ENCODE results near the gene MAMDC2. TPM values are rescaled to one million over a fixed set of nuclear protein-coding genes. Genes with fewer than 3 reads are reported as not detected.
A peak's percentile ranks its signal among the peaks of the same experiment; 100 is the strongest.

The MAMDC2 gene
- polyA plus RNA-seq, 2 donors: 3.3 to 7.0 TPM

DNA sequence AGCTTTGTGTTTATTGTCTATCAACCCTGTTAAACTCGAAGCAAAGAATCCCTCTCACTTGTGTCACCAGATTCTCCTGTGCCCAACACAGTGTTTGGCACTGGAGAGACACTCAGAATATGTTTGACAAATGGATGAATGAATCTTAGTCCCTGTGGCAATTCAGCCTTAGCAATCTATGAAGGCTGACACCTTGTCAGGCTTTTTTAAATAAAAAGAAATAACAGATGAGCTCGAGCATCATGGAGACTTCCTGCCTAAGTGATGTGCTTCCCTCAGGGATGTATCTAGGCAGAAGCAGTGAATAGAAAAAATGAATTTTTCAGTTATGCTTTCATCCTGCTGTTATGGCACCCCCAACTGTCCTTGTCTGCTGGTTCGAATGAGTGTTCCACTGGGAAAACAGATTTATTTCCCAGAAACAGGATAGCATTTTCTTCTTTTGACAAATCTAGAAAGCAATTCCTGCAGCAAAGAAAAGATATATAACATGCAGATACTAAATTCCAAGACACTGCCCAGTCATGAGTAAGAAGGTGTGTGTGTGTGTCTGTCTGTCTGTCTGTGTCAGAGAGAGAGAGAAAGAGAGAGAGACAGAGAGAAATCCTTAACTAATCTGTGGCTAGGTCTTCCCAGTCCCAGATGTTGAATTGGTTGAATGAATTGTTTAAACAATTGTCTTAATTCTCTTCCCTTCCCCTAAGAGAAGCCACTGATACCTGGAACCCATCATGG is 16.7 kb downstream of the MAMDC2 start:
- H3K27me3 ChIP-seq (ENCODE audit: control insufficient read depth in 1 of 2, insufficient read depth in 2 of 2, low read length in 2 of 2): no peaks in the 10 kb centered on the region
- no peak overlapping the region for H3K27ac ChIP-seq (ENCODE audit: low read depth in 2 of 2, low read length in 1 of 2)
- H3K36me3 ChIP-seq (ENCODE audit: control insufficient read depth in 2 of 2, insufficient read depth in 2 of 2, low read length in 1 of 2): no peaks in the 10 kb centered on the region
- no peak overlapping the region for H3K4me3 ChIP-seq (ENCODE audit: low read depth in 1 of 2, low read length in 2 of 2)
- H3K9me3 ChIP-seq (ENCODE audit: control insufficient read depth in 2 of 2, insufficient read depth in 1 of 2, low read depth in 1 of 2, low read length in 1 of 2): no peaks in the 10 kb centered on the region
- 62 to 69% methylated on average over 3 of the region's 3 CpGs for WGBS, 2 donors
- H3K4me1 ChIP-seq (ENCODE audit: control insufficient read depth in 2 of 2, insufficient read depth in 2 of 2, low read length in 1 of 2): no peaks in the 10 kb centered on the region

DNA sequence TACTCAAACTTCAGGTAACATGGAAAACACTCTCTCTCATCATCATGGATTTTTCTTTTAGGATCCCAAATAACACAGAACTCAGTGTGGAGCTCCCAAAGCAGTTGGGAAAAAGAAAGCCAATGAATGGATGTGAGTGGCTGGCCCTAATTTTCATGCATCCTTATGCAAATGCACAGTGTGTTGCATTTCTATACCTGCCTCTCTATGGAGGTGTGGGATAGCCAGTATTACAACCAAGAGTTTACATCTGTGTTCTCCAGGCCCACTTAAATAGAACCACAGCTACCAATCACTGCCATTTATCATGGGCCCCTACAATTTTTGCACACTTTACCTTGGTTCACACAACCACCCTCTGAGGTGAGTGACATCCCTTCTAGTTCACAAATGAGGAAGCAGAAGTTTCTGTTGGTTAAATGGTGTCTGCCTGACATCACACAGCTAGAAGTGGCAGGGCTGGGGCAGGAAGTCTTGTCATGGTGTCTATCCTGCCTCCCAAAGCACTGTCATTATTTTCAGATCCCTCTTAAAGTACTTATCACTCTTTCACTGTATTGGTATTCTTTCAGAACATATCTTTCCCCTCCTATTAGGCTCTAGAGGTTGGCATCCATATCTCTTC is 17.3 kb downstream of the MAMDC2 start:
- no peaks in the 10 kb centered on the region for H3K27me3 ChIP-seq (ENCODE audit: control insufficient read depth in 1 of 2, insufficient read depth in 2 of 2, low read length in 2 of 2)
- H3K36me3 ChIP-seq (ENCODE audit: control insufficient read depth in 2 of 2, insufficient read depth in 2 of 2, low read length in 1 of 2): no peaks in the 10 kb centered on the region
- no peak overlapping the region for H3K27ac ChIP-seq (ENCODE audit: low read depth in 2 of 2, low read length in 1 of 2)
- no peaks in the 10 kb centered on the region for H3K9me3 ChIP-seq (ENCODE audit: control insufficient read depth in 2 of 2, insufficient read depth in 1 of 2, low read depth in 1 of 2, low read length in 1 of 2)
- H3K4me3 ChIP-seq (ENCODE audit: low read depth in 1 of 2, low read length in 2 of 2): no peak overlapping the region
- no peaks in the 10 kb centered on the region for H3K4me1 ChIP-seq (ENCODE audit: control insufficient read depth in 2 of 2, insufficient read depth in 2 of 2, low read length in 1 of 2)

DNA sequence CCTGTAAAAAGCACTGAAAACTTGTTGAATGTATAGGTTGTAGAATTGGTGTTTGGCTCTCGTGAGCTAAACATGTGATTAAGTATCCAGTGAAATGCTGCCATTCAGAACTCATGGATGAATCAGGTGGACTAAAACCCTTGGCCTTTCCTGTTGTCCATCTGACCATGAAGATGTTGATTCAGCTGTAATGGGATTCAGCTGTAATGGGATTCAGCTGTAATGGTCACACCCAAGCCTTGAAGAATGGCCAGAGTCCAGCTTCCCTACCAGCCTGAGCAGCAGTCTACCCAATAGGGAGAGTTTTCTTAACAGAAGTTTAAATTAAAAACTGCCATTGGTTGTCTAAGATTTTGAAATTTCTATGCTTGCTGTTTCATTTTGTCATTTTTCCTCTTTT is 18.1 kb downstream of the MAMDC2 start:
- peaks cover 0 to under 1% of the 10 kb centered on the region in 2 donors for H3K4me1 ChIP-seq (ENCODE audit: control insufficient read depth in 2 of 2, insufficient read depth in 2 of 2, low read length in 1 of 2)
- no peaks in the 10 kb centered on the region for H3K9me3 ChIP-seq (ENCODE audit: control insufficient read depth in 2 of 2, insufficient read depth in 1 of 2, low read depth in 1 of 2, low read length in 1 of 2)
- peak overlapping the region in 1 of 2 donors; percentile 34 for H3K27ac ChIP-seq (ENCODE audit: low read depth in 2 of 2, low read length in 1 of 2)
- H3K36me3 ChIP-seq (ENCODE audit: control insufficient read depth in 2 of 2, insufficient read depth in 2 of 2, low read length in 1 of 2): no peaks in the 10 kb centered on the region
- H3K4me3 ChIP-seq (ENCODE audit: low read depth in 1 of 2, low read length in 2 of 2): no peak overlapping the region
- 79 to 80% methylated on average over 1 of the region's 1 CpG for WGBS, 2 donors
- no peaks in the 10 kb centered on the region for H3K27me3 ChIP-seq (ENCODE audit: control insufficient read depth in 1 of 2, insufficient read depth in 2 of 2, low read length in 2 of 2)

DNA sequence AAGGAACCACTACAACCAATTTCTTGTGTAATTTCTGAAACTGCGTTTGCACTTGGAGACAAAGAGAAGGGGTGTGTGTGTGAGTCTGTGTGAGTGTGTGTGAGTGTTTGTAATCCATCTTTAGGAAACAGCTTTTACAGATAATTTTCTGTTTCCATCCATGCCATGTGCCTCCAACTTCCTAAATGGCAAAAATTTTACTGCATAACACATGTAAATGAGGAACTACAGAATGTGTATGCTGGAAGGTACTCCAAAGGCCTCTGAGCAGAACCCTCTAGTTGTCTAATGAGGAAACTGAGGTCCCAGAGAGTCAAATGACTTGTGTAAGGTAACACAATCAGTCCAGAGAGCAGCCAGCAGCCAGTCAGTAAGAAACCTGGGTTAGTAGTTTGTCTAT is 20.8 kb downstream of the MAMDC2 start:
- H3K27ac ChIP-seq (ENCODE audit: low read depth in 2 of 2, low read length in 1 of 2): peak overlapping the region; percentile 31 to 52
- H3K36me3 ChIP-seq (ENCODE audit: control insufficient read depth in 2 of 2, insufficient read depth in 2 of 2, low read length in 1 of 2): no peaks in the 10 kb centered on the region
- H3K4me3 ChIP-seq (ENCODE audit: low read depth in 1 of 2, low read length in 2 of 2): no peak overlapping the region
- H3K4me1 ChIP-seq (ENCODE audit: control insufficient read depth in 2 of 2, insufficient read depth in 2 of 2, low read length in 1 of 2): peaks cover 0 to 2% of the 10 kb centered on the region in 2 donors
- WGBS, 2 donors: 84 to 92% methylated on average over 1 of the region's 1 CpG
- H3K27me3 ChIP-seq (ENCODE audit: control insufficient read depth in 1 of 2, insufficient read depth in 2 of 2, low read length in 2 of 2): no peaks in the 10 kb centered on the region
- no peaks in the 10 kb centered on the region for H3K9me3 ChIP-seq (ENCODE audit: control insufficient read depth in 2 of 2, insufficient read depth in 1 of 2, low read depth in 1 of 2, low read length in 1 of 2)

DNA sequence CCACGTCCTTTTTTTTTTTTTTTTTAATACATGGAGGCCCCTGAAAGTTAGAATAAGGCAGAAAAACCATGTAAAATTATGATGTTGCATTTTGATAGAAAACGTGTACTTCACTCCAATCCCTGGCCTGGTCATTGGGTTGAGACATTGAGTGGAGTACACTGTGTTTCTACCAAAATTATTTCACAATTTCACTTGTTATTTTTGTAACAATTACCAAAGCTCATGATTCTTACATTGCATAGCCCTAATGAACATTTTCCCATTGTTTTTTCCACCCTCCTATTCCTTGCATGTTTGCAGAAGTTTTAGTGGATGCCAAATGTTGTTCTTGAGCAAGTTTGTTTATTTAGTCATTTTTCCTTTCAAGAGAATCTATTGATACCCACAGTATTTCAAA is 21.9 kb downstream of the MAMDC2 start:
- Histone ChIP-seq H3K4me1 (ENCODE audit: control insufficient read depth in 2 of 2, insufficient read depth in 2 of 2, low read length in 1 of 2) (peaks cover 0 to 2% of the 10 kb centered on the region in 2 donors), H3K27me3 (ENCODE audit: control insufficient read depth in 1 of 2, insufficient read depth in 2 of 2, low read length in 2 of 2) (no peaks in the 10 kb centered on the region), H3K27ac (ENCODE audit: low read depth in 2 of 2, low read length in 1 of 2) (no peak overlapping the region), H3K9me3 (ENCODE audit: control insufficient read depth in 2 of 2, insufficient read depth in 1 of 2, low read depth in 1 of 2, low read length in 1 of 2) (no peaks in the 10 kb centered on the region), H3K4me3 (ENCODE audit: low read depth in 1 of 2, low read length in 2 of 2) (no peak overlapping the region), H3K36me3 (ENCODE audit: control insufficient read depth in 2 of 2, insufficient read depth in 2 of 2, low read length in 1 of 2) (no peaks in the 10 kb centered on the region)
- 46 to 58% methylated on average over 2 of the region's 2 CpGs for WGBS, 2 donors

DNA sequence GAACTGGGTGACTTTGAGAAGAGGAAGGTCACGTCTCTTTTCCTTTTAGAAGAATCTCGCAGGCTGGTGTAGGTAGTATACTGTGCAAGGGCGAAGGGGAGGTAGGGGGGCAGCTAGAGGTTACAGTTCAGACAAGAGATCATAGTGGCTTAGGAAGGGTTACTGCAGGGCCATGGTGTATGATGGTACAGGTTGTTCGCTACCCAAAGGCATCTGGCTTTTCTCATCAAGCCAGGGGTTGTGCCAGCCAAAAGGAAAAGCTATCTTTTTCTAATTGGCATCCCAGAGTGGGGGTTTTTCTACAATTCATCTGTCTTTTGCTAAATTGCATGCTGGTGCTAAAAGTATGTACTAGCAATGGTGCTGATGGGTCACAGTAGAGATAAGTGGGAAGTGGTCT is 22.8 kb downstream of the MAMDC2 start:
- Histone ChIP-seq H3K27ac (ENCODE audit: low read depth in 2 of 2, low read length in 1 of 2) (peak overlapping the region; percentile 77), H3K36me3 (ENCODE audit: control insufficient read depth in 2 of 2, insufficient read depth in 2 of 2, low read length in 1 of 2) (no peaks in the 10 kb centered on the region), H3K9me3 (ENCODE audit: control insufficient read depth in 2 of 2, insufficient read depth in 1 of 2, low read depth in 1 of 2, low read length in 1 of 2) (no peaks in the 10 kb centered on the region), H3K27me3 (ENCODE audit: control insufficient read depth in 1 of 2, insufficient read depth in 2 of 2, low read length in 2 of 2) (no peaks in the 10 kb centered on the region), H3K4me1 (ENCODE audit: control insufficient read depth in 2 of 2, insufficient read depth in 2 of 2, low read length in 1 of 2) (peaks cover 0 to 2% of the 10 kb centered on the region in 2 donors), H3K4me3 (ENCODE audit: low read depth in 1 of 2, low read length in 2 of 2) (no peak overlapping the region)
- 90 to 91% methylated on average over 4 of the region's 4 CpGs for WGBS, 2 donors

DNA sequence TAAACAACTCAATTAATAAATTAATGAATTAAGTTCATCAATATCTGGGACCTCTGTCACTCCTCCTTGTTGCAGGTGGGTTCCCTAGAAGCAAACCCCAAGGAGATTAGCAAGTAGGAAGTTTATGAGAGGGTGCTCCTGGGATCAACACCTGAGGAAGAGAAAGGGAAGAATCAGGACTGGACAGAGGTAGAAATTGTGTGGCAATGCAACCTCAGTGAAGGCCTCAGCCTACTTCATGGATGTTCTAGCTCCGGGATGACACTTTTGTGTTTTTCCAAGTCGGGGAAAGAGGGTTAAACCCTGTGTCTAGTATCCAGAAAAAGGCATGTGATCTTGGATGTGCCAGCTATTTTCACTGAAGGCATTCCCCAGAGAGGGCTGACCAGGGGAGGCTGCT is 23.2 kb downstream of the MAMDC2 start:
- WGBS, 2 donors: 70 to 82% methylated on average over 2 of the region's 2 CpGs
- Histone ChIP-seq H3K4me1 (ENCODE audit: control insufficient read depth in 2 of 2, insufficient read depth in 2 of 2, low read length in 1 of 2) (peaks cover 0 to 2% of the 10 kb centered on the region in 2 donors), H3K27ac (ENCODE audit: low read depth in 2 of 2, low read length in 1 of 2) (peak overlapping the region; percentile 56 to 77), H3K9me3 (ENCODE audit: control insufficient read depth in 2 of 2, insufficient read depth in 1 of 2, low read depth in 1 of 2, low read length in 1 of 2) (no peaks in the 10 kb centered on the region), H3K27me3 (ENCODE audit: control insufficient read depth in 1 of 2, insufficient read depth in 2 of 2, low read length in 2 of 2) (no peaks in the 10 kb centered on the region), H3K36me3 (ENCODE audit: control insufficient read depth in 2 of 2, insufficient read depth in 2 of 2, low read length in 1 of 2) (no peaks in the 10 kb centered on the region), H3K4me3 (ENCODE audit: low read depth in 1 of 2, low read length in 2 of 2) (no peak overlapping the region)

DNA sequence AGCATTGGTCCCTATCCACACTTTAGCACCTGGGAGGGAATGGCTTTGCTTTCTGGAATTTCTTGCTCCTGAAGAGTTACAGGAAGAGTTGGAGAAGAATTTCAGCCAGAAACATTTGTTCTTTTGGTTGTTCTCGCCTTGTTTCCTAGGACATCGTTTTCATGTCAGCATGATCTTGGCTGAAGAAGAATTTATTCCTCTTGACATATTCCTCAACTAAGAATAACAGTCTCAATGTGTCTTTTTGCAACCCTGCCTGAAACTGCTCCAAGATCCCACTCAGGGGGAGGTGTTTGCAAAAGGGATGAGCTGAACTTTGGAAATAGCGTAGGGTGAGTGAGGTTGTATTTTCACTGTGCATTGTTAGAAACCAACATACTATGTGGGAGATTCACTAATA is 26.1 kb downstream of the MAMDC2 start:
- 71 to 72% methylated on average over 3 of the region's 3 CpGs for WGBS, 2 donors
- H3K4me3 ChIP-seq (ENCODE audit: low read depth in 1 of 2, low read length in 2 of 2): no peak overlapping the region
- peak overlapping the region; percentile 3 to 59 for H3K27ac ChIP-seq (ENCODE audit: low read depth in 2 of 2, low read length in 1 of 2)
- H3K36me3 ChIP-seq (ENCODE audit: control insufficient read depth in 2 of 2, insufficient read depth in 2 of 2, low read length in 1 of 2): no peaks in the 10 kb centered on the region
- no peaks in the 10 kb centered on the region for H3K27me3 ChIP-seq (ENCODE audit: control insufficient read depth in 1 of 2, insufficient read depth in 2 of 2, low read length in 2 of 2)
- peaks cover 2 to 3% of the 10 kb centered on the region in 2 donors for H3K4me1 ChIP-seq (ENCODE audit: control insufficient read depth in 2 of 2, insufficient read depth in 2 of 2, low read length in 1 of 2)
- H3K9me3 ChIP-seq (ENCODE audit: control insufficient read depth in 2 of 2, insufficient read depth in 1 of 2, low read depth in 1 of 2, low read length in 1 of 2): no peaks in the 10 kb centered on the region

DNA sequence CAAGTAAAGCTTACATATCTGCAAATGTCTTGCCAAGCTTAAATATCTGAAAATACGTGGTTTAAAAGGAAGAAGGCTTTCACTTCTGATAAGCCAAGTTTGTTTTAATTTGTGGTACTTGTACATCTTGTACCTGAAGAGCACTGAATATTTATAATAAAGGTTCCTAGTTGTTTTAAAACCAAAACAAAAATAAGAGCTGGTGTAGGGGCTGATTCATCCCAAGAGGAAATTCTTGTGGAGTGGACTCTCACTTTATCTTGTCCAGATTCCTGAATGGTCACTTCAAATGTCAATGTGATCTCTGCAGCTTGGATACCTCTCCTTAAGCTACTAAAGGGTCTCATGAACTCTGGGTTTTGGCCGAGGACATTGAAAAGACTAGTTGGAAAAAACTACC is 29.5 kb downstream of the MAMDC2 start:
- Histone ChIP-seq H3K4me1 (ENCODE audit: control insufficient read depth in 2 of 2, insufficient read depth in 2 of 2, low read length in 1 of 2) (peaks cover 0 to 3% of the 10 kb centered on the region in 2 donors), H3K36me3 (ENCODE audit: control insufficient read depth in 2 of 2, insufficient read depth in 2 of 2, low read length in 1 of 2) (no peaks in the 10 kb centered on the region), H3K27ac (ENCODE audit: low read depth in 2 of 2, low read length in 1 of 2) (peak overlapping the region in 1 of 2 donors; percentile 30), H3K9me3 (ENCODE audit: control insufficient read depth in 2 of 2, insufficient read depth in 1 of 2, low read depth in 1 of 2, low read length in 1 of 2) (no peaks in the 10 kb centered on the region), H3K4me3 (ENCODE audit: low read depth in 1 of 2, low read length in 2 of 2) (no peak overlapping the region), H3K27me3 (ENCODE audit: control insufficient read depth in 1 of 2, insufficient read depth in 2 of 2, low read length in 2 of 2) (no peaks in the 10 kb centered on the region)
- 55 to 58% methylated on average over 2 of the region's 2 CpGs for WGBS, 2 donors

DNA sequence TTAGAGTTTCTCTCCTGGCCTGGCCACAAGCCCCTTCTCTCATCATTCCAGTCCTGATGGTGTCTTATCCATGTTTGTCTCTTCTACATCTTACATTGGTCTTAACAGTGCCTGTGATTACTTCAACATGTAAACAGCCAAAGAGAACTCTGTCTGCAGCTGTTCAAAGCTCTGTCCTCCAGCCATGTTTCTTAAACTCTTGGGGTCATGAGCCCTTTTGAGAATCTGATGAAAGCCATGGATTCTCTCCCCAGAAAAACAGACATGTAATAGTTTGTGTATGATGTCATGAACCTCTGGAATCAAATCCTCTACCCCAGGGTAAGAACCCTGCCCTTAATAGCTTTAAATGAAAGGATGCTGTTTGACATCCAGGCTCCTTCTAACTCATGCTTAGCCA is 30.1 kb downstream of the MAMDC2 start:
- no peaks in the 10 kb centered on the region for H3K27me3 ChIP-seq (ENCODE audit: control insufficient read depth in 1 of 2, insufficient read depth in 2 of 2, low read length in 2 of 2)
- H3K9me3 ChIP-seq (ENCODE audit: control insufficient read depth in 2 of 2, insufficient read depth in 1 of 2, low read depth in 1 of 2, low read length in 1 of 2): no peaks in the 10 kb centered on the region
- no peak overlapping the region for H3K4me3 ChIP-seq (ENCODE audit: low read depth in 1 of 2, low read length in 2 of 2)
- peak overlapping the region; percentile 30 to 71 for H3K27ac ChIP-seq (ENCODE audit: low read depth in 2 of 2, low read length in 1 of 2)
- H3K4me1 ChIP-seq (ENCODE audit: control insufficient read depth in 2 of 2, insufficient read depth in 2 of 2, low read length in 1 of 2): peaks cover 0 to 3% of the 10 kb centered on the region in 2 donors
- H3K36me3 ChIP-seq (ENCODE audit: control insufficient read depth in 2 of 2, insufficient read depth in 2 of 2, low read length in 1 of 2): no peaks in the 10 kb centered on the region

All from esophagus (tissue), 2 donors.